Measurements from ENCODE around the gene SAPCD1. TPM values are rescaled to one million over a fixed set of nuclear protein-coding genes. Genes with fewer than 3 reads are reported as not detected.

Gene SAPCD1
- total RNA-seq, 2 donors from 2014 or later: 7.9 to 8.4 TPM

DNA sequence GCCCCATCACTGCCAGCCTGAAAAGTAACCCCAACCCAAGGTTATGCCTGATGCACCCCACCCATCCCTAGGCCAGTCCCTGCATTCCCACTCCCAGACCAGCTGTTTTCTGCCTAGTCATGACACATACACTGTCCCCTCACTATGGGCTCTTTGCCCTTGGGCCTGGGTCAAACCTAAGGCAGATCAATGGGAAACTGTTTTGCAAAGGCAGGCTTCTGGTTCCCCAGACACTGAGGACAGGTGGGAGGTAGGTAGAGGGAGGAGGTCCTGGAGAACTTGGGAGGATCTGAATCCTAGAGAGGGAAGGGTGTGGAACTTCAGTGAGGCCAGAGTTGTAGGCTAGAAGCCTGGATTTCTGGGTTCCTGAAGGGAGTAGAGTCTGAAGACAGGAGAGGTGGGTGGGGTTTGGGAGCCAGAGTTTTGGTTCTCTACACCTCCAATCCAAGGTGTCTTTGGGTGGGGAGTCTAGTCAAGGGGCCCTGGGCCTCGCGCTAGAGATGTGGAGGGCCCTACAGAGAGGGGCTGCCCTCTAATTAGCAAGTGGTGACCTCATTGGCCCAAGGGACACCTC lies 28.1 kb upstream of the SAPCD1 start:
- Histone ChIP-seq H3K9ac (ENCODE audit: extremely low read depth, low read length, poor library complexity, severe bottlenecking) (peak overlapping the region; percentile 88), H3K36me3 (ENCODE audit: control insufficient read depth, insufficient read depth, low read length) (peaks cover 41% of the 10 kb centered on the region), H3K9me3 (ENCODE audit: control insufficient read depth, low read length) (no peaks in the 10 kb centered on the region), H3K27me3 (ENCODE audit: control insufficient read depth, insufficient read depth, low read length, poor library complexity, severe bottlenecking) (no peaks in the 10 kb centered on the region), H3K4me3 (ENCODE audit: low read length) (peak overlapping the region; percentile 98), H3K27ac (ENCODE audit: low read depth, low read length) (peak overlapping the region; percentile 45), H3K4me1 (ENCODE audit: control insufficient read depth, insufficient read depth, low read length) (peaks cover 18% of the 10 kb centered on the region)
- WGBS, 2 experiments (ENCODE audit: insufficient coverage in 1 of 2, insufficient read length in 1 of 2): 16% methylated on average over 2 of the region's 2 CpGs; no CpG with 5 or more reads in 1 of the 2 experiments
- H3K27ac Mint-ChIP-seq: peak overlapping the region; percentile 93
- H3K4me3 Mint-ChIP-seq: peak overlapping the region; percentile 99
- H3K9me3 Mint-ChIP-seq: no peaks in the 10 kb centered on the region
- no peak for TF ChIP-seq CTCF (conservative IDR thresholded peaks at IDR 0.05)
- peaks cover 46% of the 10 kb centered on the region for H3K4me1 Mint-ChIP-seq
- H3K36me3 Mint-ChIP-seq (ENCODE audit: low read depth): peaks cover 32% of the 10 kb centered on the region
- no peak for DNase-seq
- H3K27me3 Mint-ChIP-seq (ENCODE audit: insufficient read depth): no peaks in the 10 kb centered on the region

- Histone ChIP-seq H3K4me1 (ENCODE audit: control insufficient read depth, insufficient read depth, low read length) (peaks cover 18% of the 10 kb centered on the region), H3K27ac (ENCODE audit: low read depth, low read length) (no peak overlapping the region), H3K36me3 (ENCODE audit: control insufficient read depth, insufficient read depth, low read length) (peaks cover 41% of the 10 kb centered on the region), H3K4me3 (ENCODE audit: low read length) (peak overlapping the region; percentile 98), H3K27me3 (ENCODE audit: control insufficient read depth, insufficient read depth, low read length, poor library complexity, severe bottlenecking) (no peaks in the 10 kb centered on the region), H3K9ac (ENCODE audit: extremely low read depth, low read length, poor library complexity, severe bottlenecking) (peak overlapping the region; percentile 88), H3K9me3 (ENCODE audit: control insufficient read depth, low read length) (no peaks in the 10 kb centered on the region)
- H3K4me1 Mint-ChIP-seq: peaks cover 49% of the 10 kb centered on the region
- no peak for TF ChIP-seq CTCF (conservative IDR thresholded peaks at IDR 0.05)
- DNase-seq: peak; percentile 87
- 1% methylated on average over 10 to 18 of the region's 18 CpGs for WGBS, 2 experiments (ENCODE audit: insufficient coverage in 1 of 2, insufficient read length in 1 of 2)
- no peaks in the 10 kb centered on the region for H3K9me3 Mint-ChIP-seq
- peak overlapping the region; percentile 93 for H3K27ac Mint-ChIP-seq
- H3K27me3 Mint-ChIP-seq (ENCODE audit: insufficient read depth): no peaks in the 10 kb centered on the region
- H3K36me3 Mint-ChIP-seq (ENCODE audit: low read depth): peaks cover 32% of the 10 kb centered on the region
- peak overlapping the region; percentile 99 for H3K4me3 Mint-ChIP-seq
Measured at GRCh38 chr6:31734821-31735406, 27.5 kb upstream of the SAPCD1 start.

DNA sequence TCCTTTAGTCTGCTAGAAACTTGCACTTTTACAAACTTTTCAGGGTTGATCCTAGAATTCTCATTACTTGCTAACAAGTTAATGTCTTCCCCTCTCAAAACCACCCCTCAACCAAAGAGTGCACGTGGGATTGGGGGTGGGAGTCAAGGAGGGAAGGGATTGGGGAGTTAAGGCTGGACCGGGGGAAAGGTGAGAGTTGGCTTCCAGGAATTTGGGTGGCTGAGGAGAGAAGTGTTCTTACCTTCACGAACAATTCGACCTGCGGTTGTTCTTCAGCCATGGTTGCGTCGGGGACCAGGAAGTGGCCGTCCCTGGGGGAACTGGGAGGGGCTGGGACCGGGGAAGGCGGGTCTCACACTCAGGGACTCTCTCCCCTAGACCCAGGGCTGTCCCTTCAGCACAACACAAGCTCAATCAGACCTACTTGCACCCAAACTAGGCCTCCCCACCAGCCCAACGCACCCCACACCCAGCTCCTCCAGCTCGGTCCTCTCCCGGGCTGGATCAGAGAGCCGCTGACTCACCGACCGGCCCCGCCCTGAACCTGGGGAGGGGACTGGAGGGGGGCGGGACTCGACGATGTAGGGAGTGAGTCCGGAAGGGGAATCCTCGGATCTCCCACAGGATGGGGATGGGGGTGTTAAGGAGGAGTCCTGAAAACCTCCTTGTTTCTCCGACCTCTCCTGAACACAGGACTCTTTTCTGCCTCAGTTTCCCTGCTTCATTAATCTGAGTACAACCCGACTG lies 26.3 kb upstream of the SAPCD1 start, which contains the start of gene CLIC1:
CLIC1 (minus strand) TSS at position 510 of the 747 bp plus-strand sequence; CDS start at position 280, 230 bp downstream.
- WGBS, 2 experiments (ENCODE audit: insufficient coverage in 1 of 2, insufficient read length in 1 of 2): 0% methylated on average over 4 to 24 of the region's 24 CpGs
- no peaks in the 10 kb centered on the region for H3K9me3 Mint-ChIP-seq

More for the DNA sequence above, 26.3 kb upstream of the SAPCD1 start, which contains the start of gene CLIC1:
- peak within 1 kb of the TSS; percentile 99 for H3K4me3 Mint-ChIP-seq
- no peak for TF ChIP-seq CTCF (conservative IDR thresholded peaks at IDR 0.05)
- peak within 1 kb of the TSS; percentile 93 for H3K27ac Mint-ChIP-seq
- peak within 1 kb of the TSS; percentile 87 for H3K27ac ChIP-seq (ENCODE audit: low read depth, low read length)
- H3K36me3 Mint-ChIP-seq (ENCODE audit: low read depth): peaks cover 31% of the 10 kb centered on the region
- DNase-seq: peak; percentile 93
- H3K9ac ChIP-seq (ENCODE audit: extremely low read depth, low read length, poor library complexity, severe bottlenecking): peak within 1 kb of the TSS; percentile 88
- H3K4me1 ChIP-seq (ENCODE audit: control insufficient read depth, insufficient read depth, low read length): peaks cover 18% of the 10 kb centered on the region
- H3K4me3 ChIP-seq (ENCODE audit: low read length): peak within 1 kb of the TSS; percentile 98
- H3K36me3 ChIP-seq (ENCODE audit: control insufficient read depth, insufficient read depth, low read length): peaks cover 32% of the 10 kb centered on the region
- H3K4me1 Mint-ChIP-seq: peaks cover 41% of the 10 kb centered on the region
- H3K27me3 Mint-ChIP-seq (ENCODE audit: insufficient read depth): no peaks in the 10 kb centered on the region
- H3K9me3 ChIP-seq (ENCODE audit: control insufficient read depth, low read length): no peaks in the 10 kb centered on the region
- no peaks in the 10 kb centered on the region for H3K27me3 ChIP-seq (ENCODE audit: control insufficient read depth, insufficient read depth, low read length, poor library complexity, severe bottlenecking)

All from endodermal cell (in vitro differentiated cells).